ENCODE data around the gene IMMP2L. TPM values are rescaled to one million over a fixed set of nuclear protein-coding genes. Genes with fewer than 3 reads are reported as not detected.
"Not testable (repeated sequence)": the region's sequence is repeated elsewhere in the genome, so short reads cannot be mapped to it uniquely, and the experiment has no call there.

IMMP2L gene
- total and polyA plus RNA-seq, 2 of the 13 experiments (the other 11 are each of a cell fraction or from before 2014, with no cell fraction given) = 7.8 to 16.9 TPM

DNA sequence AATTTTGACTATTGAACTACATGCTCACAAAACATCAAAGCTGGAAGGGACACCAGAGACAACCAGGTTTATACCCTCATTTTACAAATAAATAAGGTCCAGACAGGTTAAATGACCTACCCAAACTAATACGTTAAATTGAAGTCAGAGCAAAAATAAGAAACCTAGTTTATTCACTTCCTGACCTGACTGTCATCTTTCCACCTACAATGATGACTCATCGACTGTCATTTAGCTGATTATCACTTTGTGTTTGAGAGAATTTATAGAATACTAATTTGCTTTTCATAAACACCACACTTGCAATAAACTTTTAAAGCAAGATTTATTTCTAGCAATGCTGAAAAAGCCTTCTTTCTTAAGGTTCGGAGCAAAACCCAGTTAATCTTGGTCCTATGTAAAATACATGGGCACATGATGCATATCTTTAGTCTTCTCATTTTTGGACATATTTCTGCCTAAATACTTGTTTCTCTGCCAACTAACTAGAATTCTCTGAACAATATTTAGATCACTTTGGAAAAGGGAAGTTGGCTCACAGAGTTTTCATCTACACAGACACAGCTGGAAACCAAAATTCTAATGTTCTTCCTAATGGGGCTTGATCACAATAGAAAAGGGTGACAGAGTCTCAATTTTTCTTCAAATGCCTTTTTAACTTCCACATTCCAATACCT, 488.1 kb downstream of the IMMP2L start:
- H3K27ac ChIP-seq (ENCODE audit: extremely low read length, insufficient read depth, low read length) = no peak overlapping the region
- H3K9ac ChIP-seq (ENCODE audit: insufficient read depth, low read depth, low read length) = no peak overlapping the region
- no peak overlapping the region for H3K4me3 ChIP-seq (replicated peaks in 1 of 3; ENCODE audit: insufficient read depth in 1 of 3, low read depth in 2 of 3, low read length in 3 of 3)
- H3K4me2 ChIP-seq (ENCODE audit: low read depth, low read length) = no peak overlapping the region
- H3K79me2 ChIP-seq (ENCODE audit: insufficient read depth, low read length) = no peaks in the 10 kb centered on the region
- POLR2A ChIA-PET = no interaction called here
- H3K9me3 ChIP-seq (ENCODE audit: low read length) = no peaks in the 10 kb centered on the region
- no peak overlapping the region for H2AFZ ChIP-seq (ENCODE audit: low read length)
- no peak for TF ChIP-seq ZKSCAN8 (CRISPR knock-in tag; IDR thresholded peaks at IDR 0.05; ENCODE audit: borderline replicate concordance)
- TF ChIP-seq MAFF (IDR thresholded peaks at IDR 0.05; ENCODE audit: low read depth, low read length) = peak; percentile 47; the same call in 1 of the 2 replicates
- 0 out of 2 replicates have a peak, but pooled peaks have one; percentile 33 for TF ChIP-seq CREB1 (IDR thresholded peaks at IDR 0.05)
- no peak for TF ChIP-seq CREB1 (CRISPR knock-in tag; IDR thresholded peaks at IDR 0.05)
- 0 out of 4 replicates have a peak, but pooled peaks of 1 of the 2 experiments have one; percentile 18 for TF ChIP-seq MAFK (conservative IDR thresholded peaks at IDR 0.05 in 1 of 2, IDR thresholded peaks at IDR 0.05 in 1 of 2; ENCODE audit: low read length in 2 of 2)
- intact Hi-C loops (cut with micrococcal nuclease; ENCODE audit: unreplicated experiment) (loop anchor here (5.0 kb wide), 1 partner anchor 47 kb away; no protein-coding TSS in a partner anchor), in situ Hi-C loops (cut with HindIII; ENCODE audit: extremely low pct_ligation_motif_present, low pct_unique_long_range_greater_than_20kb) (no loop called here)
- H4K20me1 ChIP-seq (ENCODE audit: insufficient read depth, low read length) = no peaks in the 10 kb centered on the region
- CTCF ChIA-PET (ENCODE audit: low intra/inter-chr PET ratio, low total read pairs) = no interaction called here
- DNase-seq (ENCODE audit: low spot score) (no peak), FAIRE-seq (peak; percentile 12), ATAC-seq (no peak)
- no TSS peak for BruUV-seq (replicated peaks)
- 49% methylated on average over 3 of the region's 3 CpGs for whole genome bisulfite sequencing (ENCODE audit: low lambda C conversion rate)
- H3K4me1 ChIP-seq (ENCODE audit: insufficient read depth, low read length) = peaks cover 31% of the 10 kb centered on the region
- no peaks in the 10 kb centered on the region for H3K36me3 ChIP-seq (replicated peaks in 1 of 2; ENCODE audit: control insufficient read depth in 1 of 2, insufficient read depth in 2 of 2, low read length in 2 of 2)
- no peaks in the 10 kb centered on the region for H3K27me3 ChIP-seq (ENCODE audit: control insufficient read depth in 1 of 2, insufficient read depth in 2 of 2, low read length in 2 of 2)

DNA sequence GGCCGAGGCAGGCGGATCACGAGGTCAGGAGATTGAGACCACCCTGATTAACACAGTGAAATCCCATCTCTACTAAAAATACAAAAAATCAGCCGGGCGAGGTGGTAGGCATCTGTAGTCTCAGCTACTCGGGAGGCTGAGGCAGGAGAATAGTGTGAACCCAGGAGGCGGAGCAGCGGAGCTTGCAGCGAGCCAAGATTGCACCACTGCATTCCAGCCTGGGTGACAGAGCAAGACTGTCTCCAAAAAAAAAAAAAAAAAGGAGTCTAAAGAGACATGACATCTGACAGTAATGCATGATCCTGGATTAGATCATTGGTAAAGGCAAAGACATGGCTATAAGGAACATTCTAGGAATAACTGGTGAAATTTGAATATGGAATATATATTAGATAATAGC, 489.6 kb downstream of the IMMP2L start:
- BruUV-seq (replicated peaks); H3K79me2 ChIP-seq (ENCODE audit: insufficient read depth, low read length); H3K27ac ChIP-seq (ENCODE audit: extremely low read length, insufficient read depth, low read length); H3K36me3 ChIP-seq (replicated peaks in 1 of 2; ENCODE audit: control insufficient read depth in 1 of 2, insufficient read depth in 2 of 2, low read length in 2 of 2); H3K27me3 ChIP-seq (ENCODE audit: control insufficient read depth in 1 of 2, insufficient read depth in 2 of 2, low read length in 2 of 2); CTCF ChIA-PET (ENCODE audit: low intra/inter-chr PET ratio, low total read pairs); H3K9ac ChIP-seq (ENCODE audit: insufficient read depth, low read depth, low read length); H3K4me3 ChIP-seq (replicated peaks in 1 of 3; ENCODE audit: insufficient read depth in 1 of 3, low read depth in 2 of 3, low read length in 3 of 3); H2AFZ ChIP-seq (ENCODE audit: low read length); H4K20me1 ChIP-seq (ENCODE audit: insufficient read depth, low read length); H3K9me3 ChIP-seq (ENCODE audit: low read length); in situ Hi-C loops (cut with HindIII; ENCODE audit: extremely low pct_ligation_motif_present, low pct_unique_long_range_greater_than_20kb): not testable (repeated sequence)
- ATAC-seq (peak; percentile 90), FAIRE-seq (peak; percentile 47), DNase-seq (ENCODE audit: low spot score) (peak; percentile 29)
- TF ChIP-seq SP5 (CRISPR knock-in tag; IDR thresholded peaks at IDR 0.05; ENCODE audit: borderline replicate concordance, low read depth) (peak; percentile 62), TEAD3 (CRISPR knock-in tag; optimal IDR thresholded peaks at IDR 0.05; ENCODE audit: borderline replicate concordance) (peak; percentile 69), CEBPG (CRISPR knock-in tag; IDR thresholded peaks at IDR 0.05) (peak; percentile 43; the same call in 1 of the 2 replicates)
- TF ChIP-seq, protein P1, sequence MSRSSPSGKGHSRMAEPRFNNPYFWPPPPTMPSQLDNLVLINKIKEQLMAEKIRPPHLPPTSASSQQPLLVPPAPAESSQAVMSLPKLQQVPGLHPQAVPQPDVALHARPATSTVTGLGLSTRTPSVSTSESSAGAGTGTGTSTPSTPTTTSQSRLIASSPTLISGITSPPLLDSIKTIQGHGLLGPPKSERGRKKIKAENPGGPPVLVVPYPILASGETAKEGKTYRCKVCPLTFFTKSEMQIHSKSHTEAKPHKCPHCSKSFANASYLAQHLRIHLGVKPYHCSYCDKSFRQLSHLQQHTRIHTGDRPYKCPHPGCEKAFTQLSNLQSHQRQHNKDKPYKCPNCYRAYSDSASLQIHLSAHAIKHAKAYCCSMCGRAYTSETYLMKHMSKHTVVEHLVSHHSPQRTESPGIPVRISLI (CRISPR knock-in tag; IDR thresholded peaks at IDR 0.05; ENCODE audit: borderline replicate concordance) = peak; percentile 71; the same call in 1 of the 2 replicates
- POLR2A ChIA-PET = interaction anchor here (0.6 kb wide), 1 partner anchor 309 kb away, joined by 3 read pairs; no protein-coding TSS in a partner anchor
- H3K4me1 ChIP-seq (ENCODE audit: insufficient read depth, low read length) = peaks cover 31% of the 10 kb centered on the region
- intact Hi-C loops (cut with micrococcal nuclease; ENCODE audit: unreplicated experiment) = loop anchor here (5.0 kb wide), 1 partner anchor 45 kb away; no protein-coding TSS in a partner anchor
- H3K4me2 ChIP-seq (ENCODE audit: low read depth, low read length) = peak overlapping the region; percentile 32; the same call in 1 of the 2 replicates
- WGBS (ENCODE audit: low lambda C conversion rate) = 13% methylated on average over 9 of the region's 9 CpGs

Data from HepG2 (cell line).